H9 (cell line): Measurements from ENCODE around the gene QSOX2. TPM values are rescaled to one million over a fixed set of nuclear protein-coding genes. Genes with fewer than 3 reads are reported as not detected.

Experiments used
- DNase-seq: peaks from one replicate; pipeline ENCODE4 v3.0.0-alpha.2; 2017
- H2AFZ ChIP-seq: one replicate; pipeline ENCODE4 v1.6.1; 2013; ENCODE audit warnings: mild to moderate bottlenecking, low read length, control low read depth, moderate library complexity
- H2AK5ac ChIP-seq: 2 replicates; pipeline ENCODE4 v1.6.1; 2013; ENCODE audit warnings: low read length, control low read depth, mixed read lengths; ENCODE audit not compliant: insufficient read length
- H2BK120ac ChIP-seq: one replicate; pipeline ENCODE4 v1.6.1; 2013; ENCODE audit warnings: low read depth, mild to moderate bottlenecking, low read length, control low read depth, inconsistent platforms; ENCODE audit not compliant: poor library complexity, severe bottlenecking
- H2BK12ac ChIP-seq: 2 replicates; pipeline ENCODE4 v1.6.1; 2013; ENCODE audit warnings: low read length, control low read depth, mixed read lengths, low read depth; ENCODE audit not compliant: insufficient read length
- H2BK15ac ChIP-seq: 2 replicates; pipeline ENCODE4 v1.6.1; 2013; ENCODE audit warnings: low read depth, low read length, control low read depth
- H2BK20ac ChIP-seq: one replicate; pipeline ENCODE4 v1.6.1; 2013; ENCODE audit warnings: low read depth, mild to moderate bottlenecking, low read length, control low read depth, inconsistent platforms; ENCODE audit not compliant: poor library complexity, severe bottlenecking
- H2BK5ac ChIP-seq: 2 replicates; pipeline ENCODE4 v1.6.1; 2013; ENCODE audit warnings: low read length, control low read depth, mixed read lengths; ENCODE audit not compliant: insufficient read length
- H3K14ac ChIP-seq: 2 replicates; pipeline ENCODE4 v1.6.1; 2013; ENCODE audit warnings: low read length, control low read depth; ENCODE audit not compliant: insufficient read depth
- H3K18ac ChIP-seq: 2 replicates; pipeline ENCODE4 v1.6.1; 2013; ENCODE audit warnings: low read depth, mild to moderate bottlenecking, mixed read lengths, low read length, control low read depth; ENCODE audit not compliant: insufficient read length
- H3K23ac ChIP-seq: 2 replicates; pipeline ENCODE4 v1.6.1; 2013; ENCODE audit warnings: low read length, control low read depth, mixed read lengths, low read depth; ENCODE audit not compliant: insufficient read length
- H3K23me2 ChIP-seq: 2 replicates; pipeline ENCODE4 v1.6.1; 2013; ENCODE audit warnings: low read depth, mild to moderate bottlenecking, mixed read lengths, low read length, control low read depth; ENCODE audit not compliant: insufficient read length, poor library complexity, severe bottlenecking
- H3K27ac ChIP-seq: 2 replicates; pipeline ENCODE4 v1.5.1; 2013; ENCODE audit warnings: low read length, control low read depth, mixed read lengths, low read depth; ENCODE audit not compliant: insufficient read length
- H3K27me3 ChIP-seq: 2 replicates; pipeline ENCODE4 v1.6.1; 2013; ENCODE audit warnings: low read length, control low read depth, inconsistent platforms; ENCODE audit not compliant: insufficient read depth
- H3K4ac ChIP-seq: 2 replicates; pipeline ENCODE4 v1.6.1; 2013; ENCODE audit warnings: low read depth, mild to moderate bottlenecking, control low read depth, inconsistent platforms, low read length, moderate library complexity
- H3K4me1 ChIP-seq: 2 replicates; pipeline ENCODE4 v1.6.1; 2013; ENCODE audit warnings: low read length, control low read depth, inconsistent platforms; ENCODE audit not compliant: insufficient read depth
- H3K4me2 ChIP-seq: 2 replicates; pipeline ENCODE4 v1.6.1; 2013; ENCODE audit warnings: low read length, control low read depth, mixed read lengths; ENCODE audit not compliant: insufficient read length, insufficient read depth
- H3K56ac ChIP-seq: 2 replicates; pipeline ENCODE4 v1.6.1; 2013; ENCODE audit warnings: low read depth, mild to moderate bottlenecking, mixed read lengths, low read length, control low read depth; ENCODE audit not compliant: insufficient read length
- H3K79me1 ChIP-seq: 2 replicates; pipeline ENCODE4 v1.6.1; 2013; ENCODE audit warnings: low read depth, mild to moderate bottlenecking, moderate library complexity, low read length, control low read depth, inconsistent platforms; ENCODE audit not compliant: insufficient read depth, poor library complexity, severe bottlenecking
- H3K79me2 ChIP-seq: 2 replicates; pipeline ENCODE4 v1.6.1; 2013; ENCODE audit warnings: low read length, control low read depth, inconsistent platforms; ENCODE audit not compliant: insufficient read depth
- H3K9ac ChIP-seq: 2 replicates; pipeline ENCODE4 v1.6.1; 2013; ENCODE audit warnings: low read length, control low read depth, mixed read lengths; ENCODE audit not compliant: insufficient read length; ENCODE audit errors: extremely low read depth
- H3K9me3 ChIP-seq: one replicate; pipeline ENCODE4 v1.6.1; 2013; ENCODE audit warnings: low read depth, low read length, inconsistent platforms; ENCODE audit not compliant: control insufficient read depth
- H3T11ph ChIP-seq: one replicate; pipeline ENCODE4 v1.6.1; 2013; ENCODE audit warnings: mild to moderate bottlenecking, low read length, control low read depth, inconsistent platforms
- H4K20me1 ChIP-seq: one replicate; pipeline ENCODE4 v1.6.1; 2013; ENCODE audit not compliant: control insufficient read depth, insufficient read length, insufficient read depth
- H4K5ac ChIP-seq: 2 replicates; pipeline ENCODE4 v1.6.1; 2013; ENCODE audit warnings: low read depth, mild to moderate bottlenecking, mixed read lengths, low read length, control low read depth; ENCODE audit not compliant: insufficient read length
- H4K8ac ChIP-seq: replicated peaks from 2 replicates; pipeline ENCODE4 v1.6.1; 2013; ENCODE audit warnings: low read length, control low read depth, mixed read lengths, low read depth; ENCODE audit not compliant: insufficient read length
- H4K91ac ChIP-seq: 2 replicates; pipeline ENCODE4 v1.6.1; 2013; ENCODE audit warnings: low read depth, mild to moderate bottlenecking, moderate library complexity, mixed read lengths, low read length, control low read depth; ENCODE audit not compliant: insufficient read length
- H3K27ac Mint-ChIP-seq, 3 experiments: 2 replicates in 2 of 3; 3 replicates in 1 of 3; pipeline ENCODE4 v1.8.0; 2020 to 2021; ENCODE audit warnings: mixed read lengths in 3 of 3, mild to moderate bottlenecking in 1 of 3, moderate library complexity in 1 of 3
- H3K27me3 Mint-ChIP-seq: 2 replicates; pipeline ENCODE4 v1.8.0; 2021; ENCODE audit warnings: low read depth, mild to moderate bottlenecking, moderate library complexity, mixed read lengths
- H3K36me3 Mint-ChIP-seq, 3 experiments: 2 replicates in 2 of 3; 3 replicates in 1 of 3; pipeline ENCODE4 v1.8.0; 2020 to 2021; ENCODE audit warnings: low read depth in 3 of 3, mixed read lengths in 3 of 3; ENCODE audit not compliant: insufficient read depth in 1 of 3
- H3K4me1 Mint-ChIP-seq, 2 experiments: 2 replicates each; pipeline ENCODE4 v1.8.0; 2020; ENCODE audit warnings: mixed read lengths in 2 of 2
- H3K4me3 Mint-ChIP-seq, 2 experiments: 2 replicates in 1 of 2; 3 replicates in 1 of 2; pipeline ENCODE4 v1.8.0; 2020 to 2021; ENCODE audit warnings: mild to moderate bottlenecking in 2 of 2, mixed read lengths in 2 of 2, moderate library complexity in 1 of 2
- H3K9me3 Mint-ChIP-seq, 2 experiments: 2 replicates in 1 of 2; 3 replicates in 1 of 2; pipeline ENCODE4 v1.8.0; 2020; ENCODE audit warnings: mild to moderate bottlenecking in 2 of 2, mixed read lengths in 2 of 2, moderate library complexity in 1 of 2
- whole genome bisulfite sequencing: extraction: QIAGEN DNeasy Blood & Tissue Kit; methylation state at CpG from one replicate; pipeline ENCODE4 v1.1.7; 2013; ENCODE audit warnings: missing lambda C conversion rate, low lambda C conversion rate, mixed read lengths; ENCODE audit not compliant: insufficient read length; ENCODE audit errors: extremely low coverage; 5-methylcytosine and 5-hydroxymethylcytosine counted together
- total RNA-seq: library from RNA; stranded (reverse); gene quantifications from 2 replicates; pipeline ENCODE4 v1.2.1, GENCODE V29; 2021
- TF ChIP-seq, protein P1 (sequence below): fragments of 200-600 bp; sonication (generic); conservative IDR thresholded peaks from 3 replicates; pipeline ENCODE4 v1.8.0; 2021; ENCODE audit warnings: antibody characterized with exemption, mild to moderate bottlenecking

QSOX2 gene
- total RNA-seq, 1 experiment from 2014 or later = 25.8 TPM

- Histone ChIP-seq H3K27me3 (no peaks in the 10 kb centered on the region), H3K79me1 (no peaks in the 10 kb centered on the region), H3T11ph (no peak overlapping the region), H2AFZ (no peak overlapping the region), H3K56ac (no peak overlapping the region), H2BK12ac (no peak overlapping the region), H2AK5ac (no peak overlapping the region), H3K18ac (no peak overlapping the region), H3K4me1 (no peaks in the 10 kb centered on the region), H4K5ac (no peak overlapping the region), H2BK15ac (no peak overlapping the region), H4K91ac (no peak overlapping the region), H4K20me1 (no peaks in the 10 kb centered on the region), H2BK20ac (no peak overlapping the region), H2BK5ac (no peak overlapping the region), H3K4ac (no peak overlapping the region), H3K9ac (no peak overlapping the region), H3K27ac (no peak overlapping the region), H3K9me3 (no peaks in the 10 kb centered on the region), H4K8ac (no peak overlapping the region), H2BK120ac (no peak overlapping the region), H3K79me2 (no peaks in the 10 kb centered on the region), H3K23me2 (no peaks in the 10 kb centered on the region), H3K4me2 (no peak overlapping the region), H3K14ac (no peak overlapping the region), H3K23ac (no peak overlapping the region)
- H3K4me3 Mint-ChIP-seq = no peak overlapping the region
- no peaks in the 10 kb centered on the region for H3K9me3 Mint-ChIP-seq
- TF ChIP-seq, protein P1, sequence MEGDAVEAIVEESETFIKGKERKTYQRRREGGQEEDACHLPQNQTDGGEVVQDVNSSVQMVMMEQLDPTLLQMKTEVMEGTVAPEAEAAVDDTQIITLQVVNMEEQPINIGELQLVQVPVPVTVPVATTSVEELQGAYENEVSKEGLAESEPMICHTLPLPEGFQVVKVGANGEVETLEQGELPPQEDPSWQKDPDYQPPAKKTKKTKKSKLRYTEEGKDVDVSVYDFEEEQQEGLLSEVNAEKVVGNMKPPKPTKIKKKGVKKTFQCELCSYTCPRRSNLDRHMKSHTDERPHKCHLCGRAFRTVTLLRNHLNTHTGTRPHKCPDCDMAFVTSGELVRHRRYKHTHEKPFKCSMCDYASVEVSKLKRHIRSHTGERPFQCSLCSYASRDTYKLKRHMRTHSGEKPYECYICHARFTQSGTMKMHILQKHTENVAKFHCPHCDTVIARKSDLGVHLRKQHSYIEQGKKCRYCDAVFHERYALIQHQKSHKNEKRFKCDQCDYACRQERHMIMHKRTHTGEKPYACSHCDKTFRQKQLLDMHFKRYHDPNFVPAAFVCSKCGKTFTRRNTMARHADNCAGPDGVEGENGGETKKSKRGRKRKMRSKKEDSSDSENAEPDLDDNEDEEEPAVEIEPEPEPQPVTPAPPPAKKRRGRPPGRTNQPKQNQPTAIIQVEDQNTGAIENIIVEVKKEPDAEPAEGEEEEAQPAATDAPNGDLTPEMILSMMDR = no peak
- peaks cover 0 to 16% of the 10 kb centered on the region in 2 experiments; a peak in 2 of 4 replicates for H3K4me1 Mint-ChIP-seq
- no peak overlapping the region; a peak in 1 of 7 replicates for H3K27ac Mint-ChIP-seq
- no peak for DNase-seq
- no CpG with 5 or more reads among the region's 20 CpGs for WGBS
- H3K27me3 Mint-ChIP-seq = peaks cover 1% of the 10 kb centered on the region; the same call in 1 of the 2 replicates
- no peaks in the 10 kb centered on the region for H3K36me3 Mint-ChIP-seq
These were observed 15.4 kb upstream of the QSOX2 start for GRCh38 chr9:136260936-136261472.
